SJSA1 (cell line): ENCODE data around the gene TMPRSS13. TPM values are rescaled to one million over a fixed set of nuclear protein-coding genes. Genes with fewer than 3 reads are reported as not detected.

ENCODE experiments used
- DNase-seq, 2 experiments: peaks; one replicate each; pipeline ENCODE4 v3.0.0-alpha.2; 2015 to 2020; ENCODE audit warnings: low spot score in 2 of 2, low read depth in 1 of 2
- H3K27ac ChIP-seq: fragments of 250-450 bp; sonication (Bioruptor Pico); 2 replicates; pipeline ENCODE4 v1.5.1; 2020; ENCODE audit warnings: mild to moderate bottlenecking, moderate library complexity
- H3K27me3 ChIP-seq: fragments of 250-450 bp; sonication (Bioruptor Pico); replicated peaks from 2 replicates; pipeline ENCODE4 v1.5.1; 2020; ENCODE audit warnings: mild to moderate bottlenecking, moderate library complexity
- H3K36me3 ChIP-seq: fragments of 250-450 bp; sonication (Bioruptor Pico); 2 replicates; pipeline ENCODE4 v1.5.1; 2020; ENCODE audit warnings: mild to moderate bottlenecking
- H3K4me1 ChIP-seq: fragments of 250-450 bp; sonication (Bioruptor Pico); replicated peaks from 2 replicates; pipeline ENCODE4 v1.6.1; 2021; ENCODE audit warnings: mild to moderate bottlenecking
- H3K4me3 ChIP-seq: fragments of 250-450 bp; sonication (Bioruptor Pico); 2 replicates; pipeline ENCODE4 v1.5.1; 2020; ENCODE audit warnings: mild to moderate bottlenecking
- H3K9me3 ChIP-seq: fragments of 250-450 bp; sonication (Bioruptor Pico); replicated peaks from 2 replicates; pipeline ENCODE4 v1.5.1; 2020; ENCODE audit warnings: mild to moderate bottlenecking
- total RNA-seq: library from RNA; depleted of rRNA; stranded (reverse); fragments of >200 nt; shearing (Covaris generic); gene quantifications from 2 replicates; pipeline ENCODE4 v1.2.3, GENCODE V29; 2014

The TMPRSS13 gene
- total RNA-seq, 1 experiment from 2014 or later = not detected

GRCh38 chr11:117876341-117877119, 52.7 kb downstream of the TMPRSS13 start, which contains the start of gene FXYD6:
FXYD6 (minus strand) TSS chr11:117876658; CDS start chr11:117842776, 33,882 bp downstream.
- Histone ChIP-seq H3K4me3 (no peak within 1 kb of the TSS), H3K36me3 (no peaks in the 10 kb centered on the region), H3K27me3 (peaks cover 10% of the 10 kb centered on the region; the same call in 1 of the 2 replicates), H3K27ac (no peak within 1 kb of the TSS), H3K9me3 (no peaks in the 10 kb centered on the region), H3K4me1 (no peaks in the 10 kb centered on the region)
- no peak for DNase-seq

DNA sequence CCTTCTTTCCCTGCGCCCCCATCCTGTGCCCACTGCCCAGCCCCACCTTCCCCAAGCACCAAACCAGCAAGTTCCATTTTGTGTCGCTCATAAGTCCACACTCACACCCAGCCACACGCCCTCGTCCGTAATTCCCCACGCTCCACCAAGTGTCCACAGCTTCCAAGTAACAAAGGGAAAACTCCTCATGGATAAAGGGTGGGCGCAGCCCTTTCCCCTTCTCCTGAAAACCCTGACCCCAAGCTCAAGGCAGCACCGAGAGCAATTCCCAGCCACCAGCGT, 53.2 kb downstream of the TMPRSS13 start:
- H3K4me1 ChIP-seq = no peaks in the 10 kb centered on the region
- H3K27me3 ChIP-seq = peaks cover 10% of the 10 kb centered on the region; the same call in 1 of the 2 replicates
- H3K9me3 ChIP-seq = no peaks in the 10 kb centered on the region
- H3K27ac ChIP-seq = no peak overlapping the region
- no peak overlapping the region for H3K4me3 ChIP-seq
- H3K36me3 ChIP-seq = no peaks in the 10 kb centered on the region
- no peak for DNase-seq

DNA sequence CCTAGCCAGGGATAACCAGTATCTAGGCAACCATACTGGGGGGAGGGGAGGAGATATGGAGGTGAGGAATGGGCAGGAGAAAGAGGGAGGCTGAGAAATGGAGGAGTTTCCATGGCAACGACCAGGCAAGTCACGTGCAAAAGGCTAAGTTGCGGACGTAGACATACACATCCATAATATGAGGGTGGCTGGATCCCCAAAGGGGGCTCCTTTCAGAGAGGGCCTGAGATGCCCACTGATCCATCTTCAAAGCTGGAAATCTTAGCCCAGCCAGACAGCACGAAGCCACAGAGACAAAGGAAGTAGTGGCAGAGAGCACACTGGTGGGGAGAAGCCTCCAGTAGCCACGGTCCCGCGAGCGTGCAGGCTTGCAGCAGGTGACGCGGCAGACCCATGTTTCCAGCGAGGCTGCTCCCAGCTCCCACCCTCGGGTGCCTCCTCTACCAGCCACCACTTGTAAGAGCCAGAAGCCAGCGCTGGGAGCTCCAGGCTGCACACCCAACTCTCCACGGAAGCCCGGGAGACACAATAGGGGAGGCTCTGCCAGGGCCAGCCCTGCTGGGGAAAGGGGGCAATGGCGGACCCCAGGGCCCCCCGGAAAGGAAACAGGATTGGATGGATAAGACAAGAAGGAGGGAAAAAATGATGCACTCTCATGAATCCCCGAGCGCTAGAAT, 53.7 kb downstream of the TMPRSS13 start:
- H3K27ac ChIP-seq = no peak overlapping the region
- no peak for DNase-seq
- no peaks in the 10 kb centered on the region for H3K4me1 ChIP-seq
- H3K36me3 ChIP-seq = no peaks in the 10 kb centered on the region
- no peak overlapping the region for H3K4me3 ChIP-seq
- H3K9me3 ChIP-seq = no peaks in the 10 kb centered on the region
- peaks cover 10% of the 10 kb centered on the region; the same call in 1 of the 2 replicates for H3K27me3 ChIP-seq

GRCh38 chr11:117874910-117875381, 54.3 kb downstream of the TMPRSS13 start:
- Histone ChIP-seq H3K27me3 (peaks cover 10% of the 10 kb centered on the region; the same call in 1 of the 2 replicates), H3K4me3 (no peak overlapping the region), H3K9me3 (no peaks in the 10 kb centered on the region), H3K27ac (no peak overlapping the region), H3K4me1 (no peaks in the 10 kb centered on the region), H3K36me3 (no peaks in the 10 kb centered on the region)
- DNase-seq = no peak

GRCh38 chr11:117874253-117874909, 54.8 kb downstream of the TMPRSS13 start:
- H3K27me3 ChIP-seq = peaks cover 10% of the 10 kb centered on the region; the same call in 1 of the 2 replicates

GRCh38 chr11:117873828-117874125, 55.4 kb downstream of the TMPRSS13 start:
- no peaks in the 10 kb centered on the region for H3K9me3 ChIP-seq
- H3K4me3 ChIP-seq = no peak overlapping the region
- H3K27ac ChIP-seq = no peak overlapping the region
- DNase-seq = no peak
- no peaks in the 10 kb centered on the region for H3K36me3 ChIP-seq
- no peaks in the 10 kb centered on the region for H3K4me1 ChIP-seq
- H3K27me3 ChIP-seq = peaks cover 10% of the 10 kb centered on the region; the same call in 1 of the 2 replicates

More at GRCh38 chr11:117874253-117874909, 54.8 kb downstream of the TMPRSS13 start:
- no peak for DNase-seq
- H3K36me3 ChIP-seq = no peaks in the 10 kb centered on the region
- no peak overlapping the region for H3K27ac ChIP-seq
- H3K4me1 ChIP-seq = no peaks in the 10 kb centered on the region
- no peaks in the 10 kb centered on the region for H3K9me3 ChIP-seq
- no peak overlapping the region for H3K4me3 ChIP-seq

DNA sequence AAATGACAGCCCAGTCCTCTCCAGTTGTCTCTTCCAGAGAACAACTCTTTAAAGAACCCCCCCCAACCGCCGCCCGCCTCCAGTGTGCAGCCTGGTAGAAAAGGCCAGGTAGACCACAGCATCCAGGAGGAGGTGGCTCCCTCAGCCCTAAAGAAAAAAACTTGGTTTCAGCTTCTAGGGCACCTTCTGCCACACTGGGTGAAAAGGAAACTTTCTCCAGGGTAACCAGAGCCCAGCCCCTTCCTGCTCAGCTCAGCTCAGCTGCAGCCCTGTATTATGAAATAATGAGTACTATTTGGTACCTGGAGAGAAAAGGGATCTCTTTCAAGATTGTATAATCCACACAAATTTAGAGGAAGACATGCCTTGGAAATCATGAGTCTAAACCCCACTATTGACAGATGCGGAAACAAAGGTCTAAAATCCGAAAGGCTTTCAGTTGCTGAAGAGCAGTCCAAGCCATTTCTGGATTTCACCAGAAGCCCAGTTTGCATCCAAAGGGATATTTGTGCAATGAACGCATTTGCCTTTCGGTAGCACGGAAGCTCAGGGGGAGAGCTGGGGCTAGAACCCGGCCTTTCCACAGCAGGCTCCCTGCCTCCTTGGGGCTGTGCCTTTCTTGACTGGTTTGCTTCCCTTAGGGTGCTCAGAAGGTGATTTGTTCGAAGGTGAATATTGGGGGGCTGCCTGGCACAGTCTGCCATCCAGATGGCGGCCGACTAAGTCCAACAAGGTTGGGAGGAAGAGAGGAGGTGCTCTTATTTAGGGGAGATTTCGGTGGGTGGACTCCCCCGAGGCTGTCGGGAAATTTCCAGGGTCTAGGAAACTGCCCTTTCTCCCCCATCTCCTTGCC, 56.0 kb downstream of the TMPRSS13 start:
- no peaks in the 10 kb centered on the region for H3K36me3 ChIP-seq
- no peak for DNase-seq
- H3K4me1 ChIP-seq = no peaks in the 10 kb centered on the region
- H3K9me3 ChIP-seq = no peaks in the 10 kb centered on the region
- peaks cover 10% of the 10 kb centered on the region; the same call in 1 of the 2 replicates for H3K27me3 ChIP-seq
- no peak overlapping the region for H3K4me3 ChIP-seq
- H3K27ac ChIP-seq = no peak overlapping the region

DNA sequence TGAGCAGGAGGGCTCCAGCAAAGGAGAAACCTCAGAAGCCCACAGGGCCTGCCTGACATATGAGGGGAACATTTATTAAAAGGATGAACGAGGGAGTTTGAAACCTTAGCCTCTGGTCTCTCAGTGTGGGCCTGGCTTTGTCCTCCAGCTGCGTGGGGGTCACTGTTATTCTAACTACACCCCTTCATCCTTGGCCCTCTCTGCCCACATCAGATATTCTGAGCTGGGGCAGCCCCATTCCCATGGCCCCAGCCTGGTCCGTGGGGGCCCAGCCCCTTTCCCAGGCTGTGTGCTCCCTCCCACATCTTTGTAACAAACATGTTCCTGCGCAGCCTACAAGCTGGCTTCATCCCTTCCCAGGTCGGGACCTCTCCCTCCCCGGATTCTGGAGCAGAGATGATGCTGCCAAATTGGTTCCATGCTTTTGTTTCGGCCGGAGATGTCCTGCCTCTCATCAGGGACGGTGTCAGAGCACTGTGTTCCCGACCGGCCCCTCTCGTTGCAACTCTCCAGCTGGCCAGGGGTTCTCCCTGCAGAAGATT, 56.7 kb downstream of the TMPRSS13 start:
- DNase-seq = no peak
- Histone ChIP-seq H3K9me3 (no peaks in the 10 kb centered on the region), H3K27ac (no peak overlapping the region), H3K36me3 (no peaks in the 10 kb centered on the region), H3K27me3 (peaks cover 10% of the 10 kb centered on the region; the same call in 1 of the 2 replicates), H3K4me1 (no peaks in the 10 kb centered on the region), H3K4me3 (no peak overlapping the region)

DNA sequence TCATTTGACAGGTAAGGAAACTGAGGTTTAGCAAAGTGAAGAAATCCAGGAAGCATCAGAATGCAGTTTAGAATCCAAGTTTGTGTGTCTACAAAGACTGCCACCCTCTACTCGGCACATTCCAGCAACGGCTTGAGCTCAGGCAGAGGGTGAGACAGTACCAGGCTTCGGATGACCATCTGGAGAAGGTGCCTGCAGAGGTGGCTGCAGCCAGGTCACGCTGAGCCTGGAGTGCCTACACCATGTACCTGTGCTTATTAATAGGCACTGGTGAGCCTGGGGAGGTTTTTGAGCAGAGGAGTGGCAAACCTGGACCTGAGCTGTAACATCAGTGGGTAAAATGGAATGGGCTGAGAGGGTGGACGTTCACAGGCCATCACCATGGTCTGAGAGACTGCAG, 57.4 kb downstream of the TMPRSS13 start:
- H3K27ac ChIP-seq = no peak overlapping the region
- no peak overlapping the region for H3K4me3 ChIP-seq
- H3K4me1 ChIP-seq = no peaks in the 10 kb centered on the region
- no peak for DNase-seq
- no peaks in the 10 kb centered on the region for H3K9me3 ChIP-seq
- H3K36me3 ChIP-seq = no peaks in the 10 kb centered on the region
- H3K27me3 ChIP-seq = peaks cover 10% of the 10 kb centered on the region; the same call in 1 of the 2 replicates

DNA sequence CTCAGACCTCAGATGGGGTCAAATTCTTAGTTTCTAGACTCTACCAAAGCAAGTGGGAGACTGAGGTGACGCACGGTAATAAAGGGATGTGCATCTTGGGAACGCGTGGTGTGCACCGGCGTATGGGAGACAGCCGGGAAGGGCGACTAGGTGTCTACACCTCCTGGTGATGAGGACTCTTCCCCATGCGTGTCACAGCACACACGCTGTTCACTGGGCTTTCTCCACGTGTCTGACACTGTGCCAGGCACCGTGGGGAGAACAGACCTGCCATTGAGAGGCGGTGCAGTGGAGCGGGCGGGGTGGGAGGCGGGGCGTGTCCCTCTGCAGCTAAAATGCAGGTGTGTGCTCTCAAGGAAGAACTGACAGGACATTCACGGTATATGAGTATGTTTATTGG, 58.0 kb downstream of the TMPRSS13 start:
- Histone ChIP-seq H3K27me3 (peaks cover 10% of the 10 kb centered on the region; the same call in 1 of the 2 replicates), H3K9me3 (no peaks in the 10 kb centered on the region)

GRCh38 chr11:117870103-117870952, 58.9 kb downstream of the TMPRSS13 start:
- H3K36me3 ChIP-seq = no peaks in the 10 kb centered on the region
- DNase-seq = no peak
- no peaks in the 10 kb centered on the region for H3K9me3 ChIP-seq
- no peak overlapping the region for H3K4me3 ChIP-seq
- H3K27ac ChIP-seq = no peak overlapping the region
- H3K27me3 ChIP-seq = peaks cover 4% of the 10 kb centered on the region; the same call in 1 of the 2 replicates
- H3K4me1 ChIP-seq = no peaks in the 10 kb centered on the region

More for the DNA sequence above, 58.0 kb downstream of the TMPRSS13 start:
- no peaks in the 10 kb centered on the region for H3K4me1 ChIP-seq
- no peak for DNase-seq
- H3K36me3 ChIP-seq = no peaks in the 10 kb centered on the region
- H3K27ac ChIP-seq = no peak overlapping the region
- H3K4me3 ChIP-seq = no peak overlapping the region

DNA sequence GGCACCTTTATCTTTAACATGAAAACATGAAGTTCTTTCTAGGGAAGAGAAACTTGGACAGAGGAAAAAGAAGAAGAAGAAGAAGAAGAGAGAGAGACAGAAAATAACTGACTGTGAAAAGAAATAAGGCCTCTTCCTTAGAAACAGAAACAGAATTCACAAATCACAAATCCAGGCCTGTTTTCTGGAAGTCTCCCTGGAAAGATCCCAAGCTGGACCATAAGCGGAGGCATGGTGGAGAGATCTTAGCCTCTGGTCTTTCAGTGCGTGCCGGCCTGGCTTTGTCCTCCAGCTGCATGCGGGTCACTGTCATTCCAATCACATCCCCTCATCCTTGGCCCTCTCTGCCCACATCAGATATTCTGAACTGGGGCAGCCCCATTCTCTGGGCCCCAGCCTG, 59.6 kb downstream of the TMPRSS13 start:
- Histone ChIP-seq H3K4me1 (no peaks in the 10 kb centered on the region), H3K27ac (no peak overlapping the region), H3K27me3 (no peaks in the 10 kb centered on the region), H3K36me3 (no peaks in the 10 kb centered on the region), H3K9me3 (no peaks in the 10 kb centered on the region), H3K4me3 (no peak overlapping the region)
- DNase-seq = no peak
